HepG2 (cell line): ENCODE measurements around the gene SYTL1. TPM values are rescaled to one million over a fixed set of nuclear protein-coding genes. Genes with fewer than 3 reads are reported as not detected.

Source experiments
- ATAC-seq: fragments of 200-7000 bp; cut with Tn5 transposase; 3 replicates; pipeline ENCODE4 v1.9.1; 2020; ENCODE audit warnings: mild to moderate bottlenecking, moderate library complexity
- BruUV-seq: library from RNA; stranded (reverse); fragments of 400-500 nt; replicated peaks from 2 replicates; lab custom pipeline; 2021; lab: Mats Ljungman, UMichigan
- CTCF ChIA-PET: fragments of 300-600 bp; formaldehyde crosslinking; extraction: SDS; loops from one replicate; lab custom pipeline; 2021; ENCODE audit warnings: low total read pairs, inconsistent platforms, low intra/inter-chr PET ratio; lab: Yijun Ruan, JAX
- POLR2A ChIA-PET: fragments of 350-600 bp; sonication (Branson Sonifier 250); formaldehyde crosslinking; loops from one replicate; lab custom pipeline; 2020; ENCODE audit warnings: antibody characterized with exemption, inconsistent platforms; lab: Yijun Ruan, JAX
- DNase-seq: peaks from one replicate; pipeline ENCODE4 v3.0.0-alpha.2; 2015; ENCODE audit warnings: low spot score
- FAIRE-seq: peaks from 3 replicates; lab custom pipeline; 2011; peaks lifted over from hg19 to GRCh38; lab: Jason Lieb, UNC
- H2AFZ ChIP-seq: one replicate; pipeline ENCODE4 v1.6.1; 2011; ENCODE audit warnings: low read length, inconsistent platforms
- H3K27ac ChIP-seq: fragments of 300-600 bp; 3 replicates; pipeline ENCODE4 v1.8.0; 2011; ENCODE audit warnings: mixed run types, mild to moderate bottlenecking, mixed read lengths, low read length, inconsistent platforms; ENCODE audit not compliant: insufficient read depth; ENCODE audit errors: extremely low read length
- H3K27me3 ChIP-seq, 2 experiments: fragments of 200-600 bp in 1 of 2; 2 replicates in 1 of 2; 3 replicates in 1 of 2; pipeline versions ENCODE4 v1.6.0 to v1.8.0; 2011; ENCODE audit warnings: low read length in 2 of 2, mild to moderate bottlenecking in 2 of 2, moderate library complexity in 2 of 2, inconsistent platforms in 1 of 2; ENCODE audit not compliant: insufficient read depth in 2 of 2, control insufficient read depth in 1 of 2
- H3K36me3 ChIP-seq, 2 experiments: fragments of 200-600 bp in 1 of 2; replicated peaks in 1 of 2; 2 replicates in 1 of 2; 3 replicates in 1 of 2; pipeline versions ENCODE4 v1.5.1 to v1.8.0; 2011; ENCODE audit warnings: low read length in 2 of 2, inconsistent platforms in 1 of 2; ENCODE audit not compliant: insufficient read depth in 2 of 2, control insufficient read depth in 1 of 2
- H3K4me1 ChIP-seq: 2 replicates; pipeline ENCODE4 v1.5.1; 2012; ENCODE audit warnings: low read length, inconsistent platforms; ENCODE audit not compliant: insufficient read depth
- H3K4me2 ChIP-seq: 2 replicates; pipeline ENCODE4 v1.6.0; 2011; ENCODE audit warnings: low read depth, low read length, inconsistent platforms
- H3K4me3 ChIP-seq, 3 experiments: fragments of 200-600 bp in 1 of 3; sonication (generic), shearing (Covaris generic) in 1 of 3; replicated peaks in 1 of 3; 2 replicates each; pipeline ENCODE4 v1.5.1; 2011 to 2016; ENCODE audit warnings: low read length in 3 of 3, inconsistent platforms in 2 of 3, low read depth in 2 of 3, mild to moderate bottlenecking in 2 of 3, control low read depth in 1 of 3, mixed read lengths in 1 of 3; ENCODE audit not compliant: insufficient read depth in 1 of 3
- H3K79me2 ChIP-seq: one replicate; pipeline ENCODE4 v1.6.1; 2011; ENCODE audit warnings: low read length, inconsistent platforms; ENCODE audit not compliant: insufficient read depth
- H3K9ac ChIP-seq: 2 replicates; pipeline ENCODE4 v1.6.0; 2011; ENCODE audit warnings: mild to moderate bottlenecking, low read depth, low read length, inconsistent platforms; ENCODE audit not compliant: insufficient read depth
- H3K9me3 ChIP-seq: 2 replicates; pipeline ENCODE4 v1.5.1; 2012; ENCODE audit warnings: mild to moderate bottlenecking, low read length
- H4K20me1 ChIP-seq: 2 replicates; pipeline ENCODE4 v1.6.0; 2011; ENCODE audit warnings: inconsistent platforms, mild to moderate bottlenecking, low read length, moderate library complexity; ENCODE audit not compliant: insufficient read depth
- DZIP1 ChIP-seq: sonication (generic); formaldehyde crosslinking; IDR thresholded peaks from 2 replicates; pipeline ENCODE4 v1.5.0; 2020; ENCODE audit warnings: mild to moderate bottlenecking, missing genetic modification reagents
- ZBTB7B ChIP-seq: sonication (generic); formaldehyde crosslinking; IDR thresholded peaks from 2 replicates; pipeline ENCODE4 v1.4.0; 2020; ENCODE audit warnings: missing genetic modification reagents
- ZFP1 ChIP-seq: IDR thresholded peaks from 2 replicates; pipeline ENCODE4 v1.6.1; 2016
- ZSCAN31 ChIP-seq: sonication (generic); formaldehyde crosslinking; IDR thresholded peaks from 2 replicates; pipeline ENCODE4 v1.5.0; 2020; ENCODE audit warnings: low read depth, mild to moderate bottlenecking, missing genetic modification reagents
- WGBS: methylation state at CpG from one replicate; pipeline ENCODE4 v1.1.6; 2017; ENCODE audit warnings: low lambda C conversion rate; 5-methylcytosine and 5-hydroxymethylcytosine counted together
- in situ Hi-C: cut with HindIII; loops from 2 replicates; pipeline ENCODE4 v1.10.0; 2017; ENCODE audit warnings: low pct_unique_long_range_greater_than_20kb; ENCODE audit not compliant: extremely low pct_ligation_motif_present
- intact Hi-C: fragments of 100-400 bp; cut with micrococcal nuclease; formaldehyde crosslinking; loops from one replicate; pipeline ENCODE4 v1.10.0; 2022; ENCODE audit not compliant: unreplicated experiment
- polyA plus RNA-seq, 8 experiments: library from polyadenylated mRNA; depleted of rRNA in 3 of 8; stranded (reverse) in 7 of 8; unstranded in 1 of 8; fragments of >200 nt; fragmentation: Illumina TruSeq in 4 of 8; extraction: Trizol in 4 of 8; gene quantifications; 2 replicates each; pipeline versions ENCODE4 v1.2.1 to v1.2.3, GENCODE V29; 2011 to 2016; ENCODE audit warnings: low read depth in 4 of 8, missing spikeins in 1 of 8, mixed read lengths in 1 of 8; ENCODE audit not compliant: insufficient read depth in 1 of 8
- total RNA-seq, 5 experiments: library from RNA; depleted of rRNA; stranded (reverse); fragments of >200 nt; fragmentation: Illumina TruSeq; extraction: Trizol; gene quantifications; 2 replicates each; pipeline ENCODE4 v1.2.3, GENCODE V29; 2016; ENCODE audit warnings: low read depth in 1 of 5
- TF ChIP-seq, protein P1 (sequence below): sonication (generic); formaldehyde crosslinking; IDR thresholded peaks from 2 replicates; pipeline ENCODE4 v1.4.0; 2020; ENCODE audit warnings: mild to moderate bottlenecking, missing genetic modification reagents
- TF ChIP-seq, protein P2 (sequence below): sonication (generic); formaldehyde crosslinking; IDR thresholded peaks from 2 replicates; pipeline ENCODE4 v1.5.1; 2020; ENCODE audit warnings: mild to moderate bottlenecking, missing genetic modification reagents, moderate library complexity

Gene SYTL1
- total and polyA plus RNA-seq, 2 of the 13 experiments (the other 11 are each of a cell fraction or from before 2014, with no cell fraction given): 11.1 to 17.8 TPM

- Histone ChIP-seq H3K79me2 (no peaks in the 10 kb centered on the region), H3K27me3 (no peaks in the 10 kb centered on the region), H2AFZ (no peak overlapping the region), H4K20me1 (no peaks in the 10 kb centered on the region), H3K9ac (no peak overlapping the region), H3K27ac (no peak overlapping the region), H3K4me3 (no peak overlapping the region), H3K36me3 (peaks cover 0 to 13% of the 10 kb centered on the region in 2 experiments; a peak in 2 of 5 replicates), H3K4me1 (no peaks in the 10 kb centered on the region), H3K4me2 (no peak overlapping the region), H3K9me3 (no peaks in the 10 kb centered on the region)
- TF ChIP-seq ZSCAN31 (0 out of 2 replicates have a peak, but pooled peaks have one; percentile 11), ZFP1 (no peak), DZIP1 (CRISPR knock-in tag) (0 out of 2 replicates have a peak, but pooled peaks have one; percentile 39), ZBTB7B (no peak)
- TF ChIP-seq, protein P1, sequence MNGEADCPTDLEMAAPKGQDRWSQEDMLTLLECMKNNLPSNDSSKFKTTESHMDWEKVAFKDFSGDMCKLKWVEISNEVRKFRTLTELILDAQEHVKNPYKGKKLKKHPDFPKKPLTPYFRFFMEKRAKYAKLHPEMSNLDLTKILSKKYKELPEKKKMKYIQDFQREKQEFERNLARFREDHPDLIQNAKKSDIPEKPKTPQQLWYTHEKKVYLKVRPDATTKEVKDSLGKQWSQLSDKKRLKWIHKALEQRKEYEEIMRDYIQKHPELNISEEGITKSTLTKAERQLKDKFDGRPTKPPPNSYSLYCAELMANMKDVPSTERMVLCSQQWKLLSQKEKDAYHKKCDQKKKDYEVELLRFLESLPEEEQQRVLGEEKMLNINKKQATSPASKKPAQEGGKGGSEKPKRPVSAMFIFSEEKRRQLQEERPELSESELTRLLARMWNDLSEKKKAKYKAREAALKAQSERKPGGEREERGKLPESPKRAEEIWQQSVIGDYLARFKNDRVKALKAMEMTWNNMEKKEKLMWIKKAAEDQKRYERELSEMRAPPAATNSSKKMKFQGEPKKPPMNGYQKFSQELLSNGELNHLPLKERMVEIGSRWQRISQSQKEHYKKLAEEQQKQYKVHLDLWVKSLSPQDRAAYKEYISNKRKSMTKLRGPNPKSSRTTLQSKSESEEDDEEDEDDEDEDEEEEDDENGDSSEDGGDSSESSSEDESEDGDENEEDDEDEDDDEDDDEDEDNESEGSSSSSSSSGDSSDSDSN (CRISPR knock-in tag): 0 out of 2 replicates have a peak, but pooled peaks have one; percentile 18
- TF ChIP-seq, protein P2, sequence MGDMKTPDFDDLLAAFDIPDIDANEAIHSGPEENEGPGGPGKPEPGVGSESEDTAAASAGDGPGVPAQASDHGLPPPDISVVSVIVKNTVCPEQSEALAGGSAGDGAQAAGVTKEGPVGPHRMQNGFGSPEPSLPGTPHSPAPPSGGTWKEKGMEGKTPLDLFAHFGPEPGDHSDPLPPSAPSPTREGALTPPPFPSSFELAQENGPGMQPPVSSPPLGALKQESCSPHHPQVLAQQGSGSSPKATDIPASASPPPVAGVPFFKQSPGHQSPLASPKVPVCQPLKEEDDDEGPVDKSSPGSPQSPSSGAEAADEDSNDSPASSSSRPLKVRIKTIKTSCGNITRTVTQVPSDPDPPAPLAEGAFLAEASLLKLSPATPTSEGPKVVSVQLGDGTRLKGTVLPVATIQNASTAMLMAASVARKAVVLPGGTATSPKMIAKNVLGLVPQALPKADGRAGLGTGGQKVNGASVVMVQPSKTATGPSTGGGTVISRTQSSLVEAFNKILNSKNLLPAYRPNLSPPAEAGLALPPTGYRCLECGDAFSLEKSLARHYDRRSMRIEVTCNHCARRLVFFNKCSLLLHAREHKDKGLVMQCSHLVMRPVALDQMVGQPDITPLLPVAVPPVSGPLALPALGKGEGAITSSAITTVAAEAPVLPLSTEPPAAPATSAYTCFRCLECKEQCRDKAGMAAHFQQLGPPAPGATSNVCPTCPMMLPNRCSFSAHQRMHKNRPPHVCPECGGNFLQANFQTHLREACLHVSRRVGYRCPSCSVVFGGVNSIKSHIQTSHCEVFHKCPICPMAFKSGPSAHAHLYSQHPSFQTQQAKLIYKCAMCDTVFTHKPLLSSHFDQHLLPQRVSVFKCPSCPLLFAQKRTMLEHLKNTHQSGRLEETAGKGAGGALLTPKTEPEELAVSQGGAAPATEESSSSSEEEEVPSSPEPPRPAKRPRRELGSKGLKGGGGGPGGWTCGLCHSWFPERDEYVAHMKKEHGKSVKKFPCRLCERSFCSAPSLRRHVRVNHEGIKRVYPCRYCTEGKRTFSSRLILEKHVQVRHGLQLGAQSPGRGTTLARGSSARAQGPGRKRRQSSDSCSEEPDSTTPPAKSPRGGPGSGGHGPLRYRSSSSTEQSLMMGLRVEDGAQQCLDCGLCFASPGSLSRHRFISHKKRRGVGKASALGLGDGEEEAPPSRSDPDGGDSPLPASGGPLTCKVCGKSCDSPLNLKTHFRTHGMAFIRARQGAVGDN: 0 out of 2 replicates have a peak, but pooled peaks have one; percentile 10
- ATAC-seq (no peak; the same call in 2 of the 3 replicates), DNase-seq (no peak), FAIRE-seq (no peak)
- no TSS peak for BruUV-seq
- intact Hi-C loops: loop anchor here (1.0 kb wide), 1 partner anchor 87 kb away; no protein-coding TSS in a partner anchor
- in situ Hi-C loops: no loop called here
- 91% methylated on average over 7 of the region's 8 CpGs for WGBS
- CTCF ChIA-PET: interaction anchor here (1.1 to 4.0 kb wide), 4 partner anchors 56 to 94 kb away, joined by 5 to 43 read pairs (median 12); partner anchors contain the start of gene GPR3
- POLR2A ChIA-PET: no interaction called here
These were observed 40.8 kb upstream of the SYTL1 start for GRCh38 chr1:27301052-27301422.
